ENCODE data around the gene SIPA1L3. TPM values are rescaled to one million over a fixed set of nuclear protein-coding genes. Genes with fewer than 3 reads are reported as not detected.

SIPA1L3 gene
- total and polyA plus RNA-seq, 12 donors = 2.2 to 24.1 (median 11.8) TPM

DNA sequence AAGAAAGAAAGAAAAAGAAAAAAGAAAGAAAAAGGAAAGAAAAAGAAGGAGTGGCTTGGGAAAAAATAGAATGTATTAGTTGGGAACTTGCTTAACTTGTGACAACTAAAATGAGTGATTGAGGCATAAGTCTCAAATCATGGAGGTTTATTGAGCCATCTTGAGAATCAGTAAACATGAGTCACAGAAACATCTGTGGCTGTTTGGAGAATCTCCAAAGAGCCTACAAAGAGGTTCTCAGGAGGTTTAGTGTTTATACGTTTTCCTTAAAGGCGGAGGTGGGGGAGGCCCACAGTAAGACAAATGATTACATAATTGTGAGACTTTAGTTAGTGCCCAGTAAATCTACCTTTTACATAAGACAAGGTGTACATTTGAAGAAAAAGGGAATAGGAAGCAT is 39.2 kb upstream of the SIPA1L3 start:
- H3K27ac ChIP-seq = no peak overlapping the region
- H3K27me3 ChIP-seq = no peaks in the 10 kb centered on the region
- TF ChIP-seq, protein P1, sequence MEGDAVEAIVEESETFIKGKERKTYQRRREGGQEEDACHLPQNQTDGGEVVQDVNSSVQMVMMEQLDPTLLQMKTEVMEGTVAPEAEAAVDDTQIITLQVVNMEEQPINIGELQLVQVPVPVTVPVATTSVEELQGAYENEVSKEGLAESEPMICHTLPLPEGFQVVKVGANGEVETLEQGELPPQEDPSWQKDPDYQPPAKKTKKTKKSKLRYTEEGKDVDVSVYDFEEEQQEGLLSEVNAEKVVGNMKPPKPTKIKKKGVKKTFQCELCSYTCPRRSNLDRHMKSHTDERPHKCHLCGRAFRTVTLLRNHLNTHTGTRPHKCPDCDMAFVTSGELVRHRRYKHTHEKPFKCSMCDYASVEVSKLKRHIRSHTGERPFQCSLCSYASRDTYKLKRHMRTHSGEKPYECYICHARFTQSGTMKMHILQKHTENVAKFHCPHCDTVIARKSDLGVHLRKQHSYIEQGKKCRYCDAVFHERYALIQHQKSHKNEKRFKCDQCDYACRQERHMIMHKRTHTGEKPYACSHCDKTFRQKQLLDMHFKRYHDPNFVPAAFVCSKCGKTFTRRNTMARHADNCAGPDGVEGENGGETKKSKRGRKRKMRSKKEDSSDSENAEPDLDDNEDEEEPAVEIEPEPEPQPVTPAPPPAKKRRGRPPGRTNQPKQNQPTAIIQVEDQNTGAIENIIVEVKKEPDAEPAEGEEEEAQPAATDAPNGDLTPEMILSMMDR (IDR thresholded peaks at IDR 0.05) = no peak
- no peak for TF ChIP-seq POLR2A (IDR thresholded peaks at IDR 0.05)
- no peaks in the 10 kb centered on the region for H3K36me3 ChIP-seq (replicated peaks in 1 of 2)
- no peaks in the 10 kb centered on the region for H3K9me3 ChIP-seq (replicated peaks in 1 of 3)
- WGBS, 4 donors = 63 to 68% (median 66%) methylated on average over 2 of the region's 2 CpGs
- H3K4me3 ChIP-seq = no peak overlapping the region
- intact Hi-C loops (cut with DNase I) = no loop called here
- DNase-seq = no peak
- no peaks in the 10 kb centered on the region for H3K4me1 ChIP-seq (replicated peaks in 1 of 2)

GRCh38 chr19:37869766-37870340 is 37.2 kb upstream of the SIPA1L3 start:
- Histone ChIP-seq H3K36me3 (replicated peaks in 1 of 2) (no peaks in the 10 kb centered on the region), H3K27ac (no peak overlapping the region), H3K9me3 (replicated peaks in 1 of 3) (no peaks in the 10 kb centered on the region), H3K27me3 (no peaks in the 10 kb centered on the region), H3K4me1 (replicated peaks in 1 of 2) (no peaks in the 10 kb centered on the region), H3K4me3 (no peak overlapping the region)
- DNase-seq = no peak
- intact Hi-C loops (cut with DNase I) = no loop called here
- 50 to 65% (median 58%) methylated on average over 4 of the region's 4 CpGs for WGBS, 4 donors
- TF ChIP-seq, protein P1 (IDR thresholded peaks at IDR 0.05) = no peak
- no peak for TF ChIP-seq POLR2A (IDR thresholded peaks at IDR 0.05)

DNA sequence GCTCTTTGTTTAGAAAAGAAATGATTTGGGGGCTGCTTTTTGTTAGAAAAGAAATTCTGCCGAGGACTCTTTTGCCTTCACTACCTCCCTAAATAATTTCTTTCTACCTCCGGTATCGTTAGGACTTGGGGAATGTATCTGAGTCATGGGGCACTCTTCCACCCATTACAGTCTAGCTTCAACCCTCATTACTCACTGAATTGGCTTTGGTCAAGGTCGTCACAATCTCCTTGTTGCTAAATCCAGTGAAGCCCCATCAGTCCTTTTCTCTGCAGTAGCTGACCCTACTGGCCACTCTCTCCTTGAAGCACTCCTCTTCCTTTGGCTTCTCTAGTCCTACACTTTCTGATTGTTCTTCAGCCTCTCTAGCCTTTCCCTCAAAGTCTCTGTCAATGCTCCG is 34.6 kb upstream of the SIPA1L3 start:
- no peaks in the 10 kb centered on the region for H3K36me3 ChIP-seq (replicated peaks in 1 of 2)
- no peak overlapping the region for H3K27ac ChIP-seq
- peak in 3 of 7 donors; percentile 8 to 25 (median 18) for DNase-seq
- 47 to 61% (median 52%) methylated on average over 5 of the region's 5 CpGs for WGBS, 4 donors
- no peaks in the 10 kb centered on the region for H3K27me3 ChIP-seq
- intact Hi-C loops (cut with DNase I) = no loop called here
- no peaks in the 10 kb centered on the region for H3K4me1 ChIP-seq (replicated peaks in 1 of 2)
- TF ChIP-seq, protein P1 (IDR thresholded peaks at IDR 0.05) = no peak
- no peak for TF ChIP-seq POLR2A (IDR thresholded peaks at IDR 0.05)
- H3K9me3 ChIP-seq (replicated peaks in 1 of 3) = no peaks in the 10 kb centered on the region
- H3K4me3 ChIP-seq = no peak overlapping the region

GRCh38 chr19:37874784-37875183 is 32.2 kb upstream of the SIPA1L3 start:
- H3K4me1 ChIP-seq (replicated peaks in 1 of 2) = no peaks in the 10 kb centered on the region
- WGBS, 4 donors = 48 to 59% (median 51%) methylated on average over 3 of the region's 3 CpGs
- no peaks in the 10 kb centered on the region for H3K27me3 ChIP-seq
- no peaks in the 10 kb centered on the region for H3K36me3 ChIP-seq (replicated peaks in 1 of 2)
- H3K4me3 ChIP-seq = no peak overlapping the region
- H3K9me3 ChIP-seq (replicated peaks in 1 of 3) = no peaks in the 10 kb centered on the region
- no peak for TF ChIP-seq POLR2A (IDR thresholded peaks at IDR 0.05)
- TF ChIP-seq, protein P1 (IDR thresholded peaks at IDR 0.05) = no peak
- no peak overlapping the region for H3K27ac ChIP-seq
- no peak for DNase-seq
- intact Hi-C loops (cut with DNase I) = no loop called here

Data from adrenal gland (tissue), 12 donors.